ENCODE data around the gene ZFYVE21. TPM values are rescaled to one million over a fixed set of nuclear protein-coding genes. Genes with fewer than 3 reads are reported as not detected.

The ZFYVE21 gene
- total RNA-seq, 4 donors from 2014 or later: 69.5 to 134 (median 89.3) TPM

GRCh38 chr14:103782376-103782775 is 66.8 kb downstream of the ZFYVE21 start:
- no peaks in the 10 kb centered on the region for H3K27me3 ChIP-seq
- H3K9me3 ChIP-seq: no peaks in the 10 kb centered on the region
- TF ChIP-seq CTCF (IDR thresholded peaks at IDR 0.05) (no peak), POLR2A (IDR thresholded peaks at IDR 0.05) (no peak)
- DNase-seq: no peak
- 55 to 90% methylated on average over 2 of the region's 2 CpGs for WGBS, 2 donors
- no peak overlapping the region for H3K4me3 ChIP-seq
- H3K27ac ChIP-seq: no peak overlapping the region
- no peaks in the 10 kb centered on the region for H3K4me1 ChIP-seq
- H3K36me3 ChIP-seq: peaks cover 0 to 86% (median 0%) of the 10 kb centered on the region in 3 donors
- intact Hi-C loops (cut with DNase I): no loop called here

Small RNA genes within 50 kb of the gene (small RNA-seq; reads per million reads assigned to genes)
- 0 reads per million in 4 donors for gene RF00019

Other genes starting within 250 kb of the ZFYVE21 start
- 100 to 1,000 TPM in 1 of 4 donors, 10 to 100 TPM in 3; 27.2 to 204 (median 37.6) TPM for gene CKB, start 193.0 kb upstream of the ZFYVE21 start, total RNA-seq
- gene TRMT61A, start 186.6 kb upstream of the ZFYVE21 start, total RNA-seq: 10 to 100 TPM in 2 of 4 donors, 1 to 10 TPM in 2; 7.7 to 20.6 (median 9.9) TPM
- 10 to 100 TPM; 24.8 to 32.4 (median 28.5) TPM for gene BAG5, start 153.2 kb upstream of the ZFYVE21 start, total RNA-seq
- 10 to 100 TPM; 18.2 to 28.7 (median 22.7) TPM for gene COA8, start 152.8 kb upstream of the ZFYVE21 start, total RNA-seq
- gene KLC1, start 86.6 kb upstream of the ZFYVE21 start, total RNA-seq: 100 to 1,000 TPM; 101 to 285 (median 194) TPM
- 10 to 100 TPM; 10.9 to 17.8 (median 12.6) TPM for gene XRCC3, start 359 bp upstream of the ZFYVE21 start, total RNA-seq
- 10 to 100 TPM; 12.7 to 25.0 (median 20.6) TPM for gene PPP1R13B, start 131.8 kb downstream of the ZFYVE21 start, total RNA-seq
- gene TDRD9, start 212.6 kb downstream of the ZFYVE21 start, total RNA-seq: 1 to 10 TPM in 1 of 4 donors, under 1 TPM in 3; 0.09 to 6.0 (median 0.74) TPM
- gene RD3L, start 226.7 kb downstream of the ZFYVE21 start, total RNA-seq: not detected